ENCODE results near the gene SYNJ1. TPM values are rescaled to one million over a fixed set of nuclear protein-coding genes. Genes with fewer than 3 reads are reported as not detected.

Gene SYNJ1
- total and polyA plus RNA-seq, 2 of the 13 experiments (the other 11 are each of a cell fraction or from before 2014, with no cell fraction given), result 2.0 to 2.7 TPM

DNA sequence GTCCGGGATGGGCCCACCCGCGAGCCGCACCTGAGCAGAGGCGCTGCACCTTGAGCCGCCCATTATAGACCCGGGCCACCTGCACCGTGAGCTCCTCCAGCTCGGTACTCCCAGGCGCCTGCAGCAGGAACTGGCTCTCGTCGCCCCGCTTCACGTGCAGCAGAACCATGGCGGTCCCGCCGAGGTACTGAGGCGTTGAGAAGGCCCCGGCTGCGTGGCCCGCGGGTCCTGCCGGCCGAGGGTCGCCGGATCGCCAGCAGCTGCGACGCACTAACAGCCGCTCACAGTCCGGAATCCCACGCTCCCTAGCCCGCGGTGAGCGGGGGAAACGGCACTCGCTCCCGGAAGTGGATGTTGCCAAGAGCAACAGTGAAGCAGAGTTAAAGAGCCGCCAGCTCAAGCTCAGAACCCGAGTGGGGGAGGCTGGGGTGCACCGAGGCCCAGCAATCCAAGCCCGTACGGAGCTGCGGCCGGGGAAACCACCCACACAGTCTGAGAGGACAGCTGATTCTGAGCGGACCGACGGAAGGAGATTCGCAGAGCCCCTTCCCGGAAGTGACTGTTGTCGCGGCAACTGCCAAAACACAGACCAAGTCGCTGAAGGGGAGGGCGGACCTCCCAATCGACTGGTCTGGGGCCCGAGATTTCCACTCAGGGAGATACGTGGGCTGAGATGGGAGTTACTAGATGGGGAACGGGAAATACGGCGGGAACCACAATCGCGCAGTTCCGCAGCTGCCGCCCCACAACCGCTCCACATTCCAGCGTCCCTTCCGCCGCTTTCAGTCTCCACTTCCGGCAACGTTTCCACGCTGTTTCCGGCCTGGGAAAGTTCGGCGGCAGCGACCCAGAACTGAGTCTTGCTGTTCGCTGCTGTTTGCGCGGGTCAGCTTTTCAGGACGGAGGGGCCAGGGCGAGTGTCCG is 115.5 kb downstream of the SYNJ1 start, which contains the start of gene CFAP298 (continued):
- TF ChIP-seq ZFP36L2 (CRISPR knock-in tag; IDR thresholded peaks at IDR 0.05) (no peak), TBX2 (CRISPR knock-in tag; IDR thresholded peaks at IDR 0.05; ENCODE audit: borderline replicate concordance) (peak; percentile 52; the same call in 1 of the 2 replicates), KLF16 (CRISPR knock-in tag; IDR thresholded peaks at IDR 0.05) (peak in 1 of 2 experiments; percentile 76; a peak in 2 of 4 replicates), SP140L (CRISPR knock-in tag; IDR thresholded peaks at IDR 0.05; ENCODE audit: borderline replicate concordance) (no peak), BRCA1 (CRISPR knock-in tag; IDR thresholded peaks at IDR 0.05) (no peak), NR2C2 (CRISPR knock-in tag; IDR thresholded peaks at IDR 0.05; ENCODE audit: borderline replicate concordance) (peak; percentile 70; the same call in 1 of the 2 replicates), HNRNPLL (IDR thresholded peaks at IDR 0.05; ENCODE audit: low read depth, low read length, poor library complexity, severe bottlenecking) (peak; percentile 89), TCF7L2 (IDR thresholded peaks at IDR 0.05; ENCODE audit: low read depth, low read length) (no peak), NFKB2 (CRISPR knock-in tag; IDR thresholded peaks at IDR 0.05; ENCODE audit: borderline replicate concordance) (0 out of 2 replicates have a peak, but pooled peaks have one; percentile 27), ZNF737 (CRISPR knock-in tag; IDR thresholded peaks at IDR 0.05; ENCODE audit: borderline replicate concordance) (peak; percentile 48; the same call in 1 of the 2 replicates), NR1H2 (CRISPR knock-in tag; IDR thresholded peaks at IDR 0.05; ENCODE audit: borderline replicate concordance, low read depth) (no peak), ZNF564 (CRISPR knock-in tag; IDR thresholded peaks at IDR 0.05) (peak; percentile 90)
- TF ChIP-seq, protein P1, sequence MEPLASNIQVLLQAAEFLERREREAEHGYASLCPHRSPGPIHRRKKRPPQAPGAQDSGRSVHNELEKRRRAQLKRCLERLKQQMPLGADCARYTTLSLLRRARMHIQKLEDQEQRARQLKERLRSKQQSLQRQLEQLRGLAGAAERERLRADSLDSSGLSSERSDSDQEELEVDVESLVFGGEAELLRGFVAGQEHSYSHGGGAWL (CRISPR knock-in tag; IDR thresholded peaks at IDR 0.05), result peak; percentile 25; the same call in 1 of the 2 replicates
- TF ChIP-seq, protein P2, sequence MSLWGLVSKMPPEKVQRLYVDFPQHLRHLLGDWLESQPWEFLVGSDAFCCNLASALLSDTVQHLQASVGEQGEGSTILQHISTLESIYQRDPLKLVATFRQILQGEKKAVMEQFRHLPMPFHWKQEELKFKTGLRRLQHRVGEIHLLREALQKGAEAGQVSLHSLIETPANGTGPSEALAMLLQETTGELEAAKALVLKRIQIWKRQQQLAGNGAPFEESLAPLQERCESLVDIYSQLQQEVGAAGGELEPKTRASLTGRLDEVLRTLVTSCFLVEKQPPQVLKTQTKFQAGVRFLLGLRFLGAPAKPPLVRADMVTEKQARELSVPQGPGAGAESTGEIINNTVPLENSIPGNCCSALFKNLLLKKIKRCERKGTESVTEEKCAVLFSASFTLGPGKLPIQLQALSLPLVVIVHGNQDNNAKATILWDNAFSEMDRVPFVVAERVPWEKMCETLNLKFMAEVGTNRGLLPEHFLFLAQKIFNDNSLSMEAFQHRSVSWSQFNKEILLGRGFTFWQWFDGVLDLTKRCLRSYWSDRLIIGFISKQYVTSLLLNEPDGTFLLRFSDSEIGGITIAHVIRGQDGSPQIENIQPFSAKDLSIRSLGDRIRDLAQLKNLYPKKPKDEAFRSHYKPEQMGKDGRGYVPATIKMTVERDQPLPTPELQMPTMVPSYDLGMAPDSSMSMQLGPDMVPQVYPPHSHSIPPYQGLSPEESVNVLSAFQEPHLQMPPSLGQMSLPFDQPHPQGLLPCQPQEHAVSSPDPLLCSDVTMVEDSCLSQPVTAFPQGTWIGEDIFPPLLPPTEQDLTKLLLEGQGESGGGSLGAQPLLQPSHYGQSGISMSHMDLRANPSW (CRISPR knock-in tag; IDR thresholded peaks at IDR 0.05; ENCODE audit: borderline replicate concordance), result no peak
- TF ChIP-seq, protein P3, sequence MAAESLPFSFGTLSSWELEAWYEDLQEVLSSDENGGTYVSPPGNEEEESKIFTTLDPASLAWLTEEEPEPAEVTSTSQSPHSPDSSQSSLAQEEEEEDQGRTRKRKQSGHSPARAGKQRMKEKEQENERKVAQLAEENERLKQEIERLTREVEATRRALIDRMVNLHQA (CRISPR knock-in tag; IDR thresholded peaks at IDR 0.05), result no peak
- TF ChIP-seq, protein P4, sequence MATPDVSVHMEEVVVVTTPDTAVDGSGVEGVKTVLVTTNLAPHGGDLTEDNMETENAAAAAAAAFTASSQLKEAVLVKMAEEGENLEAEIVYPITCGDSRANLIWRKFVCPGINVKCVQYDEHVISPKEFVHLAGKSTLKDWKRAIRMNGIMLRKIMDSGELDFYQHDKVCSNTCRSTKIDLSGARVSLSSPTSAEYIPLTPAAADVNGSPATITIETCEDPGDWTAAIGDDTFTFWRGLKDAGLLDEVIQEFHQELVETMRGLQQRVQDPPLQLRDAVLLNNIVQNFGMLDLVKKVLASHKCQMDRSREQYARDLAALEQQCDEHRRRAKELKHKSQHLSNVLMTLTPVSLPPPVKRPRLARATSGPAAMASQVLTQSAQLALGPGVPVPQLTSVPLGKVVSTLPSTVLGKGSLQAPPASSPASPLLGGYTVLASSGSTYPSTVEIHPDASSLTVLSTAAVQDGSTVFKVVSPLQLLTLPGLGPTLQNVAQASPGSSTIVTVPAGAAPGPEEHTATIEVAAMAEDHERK (CRISPR knock-in tag; IDR thresholded peaks at IDR 0.05; ENCODE audit: low read depth), result 0 out of 2 replicates have a peak, but pooled peaks have one; percentile 8
- TF ChIP-seq, protein P5, sequence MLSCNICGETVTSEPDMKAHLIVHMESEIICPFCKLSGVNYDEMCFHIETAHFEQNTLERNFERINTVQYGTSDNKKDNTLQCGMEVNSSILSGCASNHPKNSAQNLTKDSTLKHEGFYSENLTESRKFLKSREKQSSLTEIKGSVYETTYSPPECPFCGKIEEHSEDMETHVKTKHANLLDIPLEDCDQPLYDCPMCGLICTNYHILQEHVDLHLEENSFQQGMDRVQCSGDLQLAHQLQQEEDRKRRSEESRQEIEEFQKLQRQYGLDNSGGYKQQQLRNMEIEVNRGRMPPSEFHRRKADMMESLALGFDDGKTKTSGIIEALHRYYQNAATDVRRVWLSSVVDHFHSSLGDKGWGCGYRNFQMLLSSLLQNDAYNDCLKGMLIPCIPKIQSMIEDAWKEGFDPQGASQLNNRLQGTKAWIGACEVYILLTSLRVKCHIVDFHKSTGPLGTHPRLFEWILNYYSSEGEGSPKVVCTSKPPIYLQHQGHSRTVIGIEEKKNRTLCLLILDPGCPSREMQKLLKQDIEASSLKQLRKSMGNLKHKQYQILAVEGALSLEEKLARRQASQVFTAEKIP (CRISPR knock-in tag; IDR thresholded peaks at IDR 0.05; ENCODE audit: borderline replicate concordance), result no peak
